Ureter (tissue), 1 donor: ENCODE results near the gene CEACAM5. TPM values are rescaled to one million over a fixed set of nuclear protein-coding genes. Genes with fewer than 3 reads are reported as not detected.
A peak's percentile ranks its signal among the peaks of the same experiment; 100 is the strongest.

Experiments used
- DNase-seq: peaks from one replicate; pipeline ENCODE4 v3.0.0-alpha.2; 2020; ENCODE audit warnings: low spot score
- total RNA-seq: library from RNA; stranded (reverse); gene quantifications from one replicate; pipeline ENCODE4 v1.2.4, GENCODE V29; 2023
- donor health status: DM: yes; HTN: yes; CAD: no.

Gene CEACAM5
- total RNA-seq, 1 donor from 2014 or later, result 0.36 TPM

- peak; percentile 25 for DNase-seq
Measured at GRCh38 chr19:41700381-41701195, 7.8 kb upstream of the CEACAM5 start.

GRCh38 chr19:41701401-41702075 lies 6.9 kb upstream of the CEACAM5 start:
- peak; percentile 30 for DNase-seq

GRCh38 chr19:41702171-41702651 lies 6.2 kb upstream of the CEACAM5 start:
- DNase-seq, result peak; percentile 8

GRCh38 chr19:41703602-41704293 lies 4.7 kb upstream of the CEACAM5 start:
- DNase-seq, result peak; percentile 25

- DNase-seq, result no peak
Measured at GRCh38 chr19:41705393-41706174, 2.8 kb upstream of the CEACAM5 start.

GRCh38 chr19:41706741-41707501 lies 1.5 kb upstream of the CEACAM5 start:
- DNase-seq, result no peak

- no peak for DNase-seq
Measured at GRCh38 chr19:41707502-41707812, 969 bp upstream of the CEACAM5 start.

- no peak for DNase-seq
Measured at GRCh38 chr19:41707871-41708371, 505 bp upstream of the CEACAM5 start.

- DNase-seq, result peak; percentile 24
Measured at GRCh38 chr19:41709516-41709915, 1.1 kb downstream of the CEACAM5 start.

GRCh38 chr19:41709951-41710645 lies 1.7 kb downstream of the CEACAM5 start:
- peak; percentile 25 for DNase-seq

GRCh38 chr19:41711376-41712261 lies 3.2 kb downstream of the CEACAM5 start:
- DNase-seq, result peak; percentile 18

- DNase-seq, result no peak
Measured at GRCh38 chr19:41714598-41714997, 6.2 kb downstream of the CEACAM5 start.

GRCh38 chr19:41718761-41719160 lies 10.3 kb downstream of the CEACAM5 start:
- no peak for DNase-seq

GRCh38 chr19:41720103-41720502 lies 11.7 kb downstream of the CEACAM5 start:
- DNase-seq, result no peak

- no peak for DNase-seq
Measured at GRCh38 chr19:41726493-41726892, 18.1 kb downstream of the CEACAM5 start.

GRCh38 chr19:41734156-41734555 lies 25.7 kb downstream of the CEACAM5 start:
- DNase-seq, result no peak

GRCh38 chr19:41734585-41734984 lies 26.2 kb downstream of the CEACAM5 start:
- DNase-seq, result no peak

GRCh38 chr19:41735071-41735600 lies 26.7 kb downstream of the CEACAM5 start:
- no peak for DNase-seq

GRCh38 chr19:41739361-41739760 lies 30.9 kb downstream of the CEACAM5 start:
- DNase-seq, result no peak
